ENCODE results near the gene GRK6. TPM values are rescaled to one million over a fixed set of nuclear protein-coding genes. Genes with fewer than 3 reads are reported as not detected.
A peak's percentile ranks its signal among the peaks of the same experiment; 100 is the strongest.

GRK6 gene
- total RNA-seq, 1 experiment from 2014 or later: 75.2 TPM

DNA sequence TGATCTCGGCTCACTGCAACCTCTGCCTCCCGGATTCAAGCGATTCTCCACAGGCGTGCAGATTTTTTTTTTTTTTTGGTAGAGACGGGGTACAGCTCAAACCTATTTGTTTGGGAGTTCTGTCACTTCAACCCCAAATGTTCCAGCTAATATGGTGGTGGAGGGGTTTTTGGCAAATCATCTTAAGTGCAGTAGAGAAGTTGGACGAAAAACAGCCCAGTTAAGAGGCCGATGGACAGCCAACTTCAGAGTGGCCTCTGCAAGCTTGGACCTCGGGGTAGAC is 19.4 kb downstream of the GRK6 start:
- WGBS (ENCODE audit: extremely low coverage, insufficient read length, low lambda C conversion rate): no CpG with 5 or more reads among the region's 8 CpGs
- Histone ChIP-seq H4K8ac (replicated peaks; ENCODE audit: insufficient read length, low read depth, low read length) (no peak overlapping the region), H2BK20ac (ENCODE audit: low read depth, low read length, poor library complexity, severe bottlenecking) (no peak overlapping the region), H3K9me3 (ENCODE audit: control insufficient read depth, low read depth, low read length) (no peaks in the 10 kb centered on the region), H3K79me2 (ENCODE audit: insufficient read depth, low read length) (no peaks in the 10 kb centered on the region), H3K18ac (ENCODE audit: insufficient read length, low read depth, low read length) (no peak overlapping the region), H3K27me3 (ENCODE audit: insufficient read depth, low read length) (no peaks in the 10 kb centered on the region; the same call in 1 of the 2 replicates), H3K79me1 (ENCODE audit: insufficient read depth, low read depth, low read length, poor library complexity, severe bottlenecking) (no peaks in the 10 kb centered on the region), H3K56ac (ENCODE audit: insufficient read length, low read depth, low read length) (no peak overlapping the region), H3T11ph (ENCODE audit: low read length) (no peak overlapping the region), H4K91ac (ENCODE audit: insufficient read length, low read depth, low read length) (no peak overlapping the region), H3K23ac (ENCODE audit: insufficient read length, low read depth, low read length) (no peak overlapping the region), H3K4ac (ENCODE audit: low read depth, low read length) (no peak overlapping the region), H2AFZ (ENCODE audit: low read length) (no peak overlapping the region), H2BK5ac (ENCODE audit: insufficient read length, low read length) (no peak overlapping the region), H4K20me1 (ENCODE audit: control insufficient read depth, insufficient read depth, insufficient read length) (no peaks in the 10 kb centered on the region), H3K9ac (ENCODE audit: extremely low read depth, insufficient read length, low read length) (peak overlapping the region; percentile 47), H2BK15ac (ENCODE audit: low read depth, low read length) (no peak overlapping the region), H3K4me2 (ENCODE audit: insufficient read depth, insufficient read length, low read length) (peak overlapping the region; percentile 73), H3K4me1 (ENCODE audit: insufficient read depth, low read length) (no peaks in the 10 kb centered on the region; the same call in 1 of the 2 replicates), H2AK5ac (ENCODE audit: insufficient read length, low read length) (no peak overlapping the region), H3K14ac (ENCODE audit: insufficient read depth, low read length) (peak overlapping the region; percentile 6; the same call in 1 of the 2 replicates), H2BK120ac (ENCODE audit: low read depth, low read length, poor library complexity, severe bottlenecking) (no peak overlapping the region), H2BK12ac (ENCODE audit: insufficient read length, low read depth, low read length) (no peak overlapping the region), H3K23me2 (ENCODE audit: insufficient read length, low read depth, low read length, poor library complexity, severe bottlenecking) (peaks cover 7% of the 10 kb centered on the region), H4K5ac (ENCODE audit: insufficient read length, low read depth, low read length) (no peak overlapping the region), H3K27ac (ENCODE audit: insufficient read length, low read depth, low read length) (no peak overlapping the region)
- TF ChIP-seq, protein P1, sequence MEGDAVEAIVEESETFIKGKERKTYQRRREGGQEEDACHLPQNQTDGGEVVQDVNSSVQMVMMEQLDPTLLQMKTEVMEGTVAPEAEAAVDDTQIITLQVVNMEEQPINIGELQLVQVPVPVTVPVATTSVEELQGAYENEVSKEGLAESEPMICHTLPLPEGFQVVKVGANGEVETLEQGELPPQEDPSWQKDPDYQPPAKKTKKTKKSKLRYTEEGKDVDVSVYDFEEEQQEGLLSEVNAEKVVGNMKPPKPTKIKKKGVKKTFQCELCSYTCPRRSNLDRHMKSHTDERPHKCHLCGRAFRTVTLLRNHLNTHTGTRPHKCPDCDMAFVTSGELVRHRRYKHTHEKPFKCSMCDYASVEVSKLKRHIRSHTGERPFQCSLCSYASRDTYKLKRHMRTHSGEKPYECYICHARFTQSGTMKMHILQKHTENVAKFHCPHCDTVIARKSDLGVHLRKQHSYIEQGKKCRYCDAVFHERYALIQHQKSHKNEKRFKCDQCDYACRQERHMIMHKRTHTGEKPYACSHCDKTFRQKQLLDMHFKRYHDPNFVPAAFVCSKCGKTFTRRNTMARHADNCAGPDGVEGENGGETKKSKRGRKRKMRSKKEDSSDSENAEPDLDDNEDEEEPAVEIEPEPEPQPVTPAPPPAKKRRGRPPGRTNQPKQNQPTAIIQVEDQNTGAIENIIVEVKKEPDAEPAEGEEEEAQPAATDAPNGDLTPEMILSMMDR (conservative IDR thresholded peaks at IDR 0.05): no peak
- peaks cover 40 to 46% of the 10 kb centered on the region in 2 experiments for H3K4me1 Mint-ChIP-seq
- H3K9me3 Mint-ChIP-seq: no peaks in the 10 kb centered on the region
- no peak for DNase-seq
- peaks cover 31% of the 10 kb centered on the region for H3K27me3 Mint-ChIP-seq (ENCODE audit: low read depth)
- H3K4me3 Mint-ChIP-seq: peak overlapping the region; percentile 59 to 79
- H3K27ac Mint-ChIP-seq: peak overlapping the region in 1 of 3 experiments; percentile 36; a peak in 2 of 7 replicates
- H3K36me3 Mint-ChIP-seq (ENCODE audit: insufficient read depth in 1 of 3, low read depth in 3 of 3): peaks cover 3 to 13% (median 8%) of the 10 kb centered on the region in 3 experiments
